Gastrocnemius medialis (tissue), 4 donors: ENCODE results near the gene ANKRD33. TPM values are rescaled to one million over a fixed set of nuclear protein-coding genes. Genes with fewer than 3 reads are reported as not detected.

Experiments used
- ATAC-seq, 2 donors: fragments of 150-250 bp; one replicate each; pipeline ENCODE4 v1.9.1; 2016
- DNase-seq, 2 donors: peaks; one replicate each; pipeline ENCODE4 v3.0.0-alpha.2; 2019
- H3K27ac ChIP-seq, 4 donors: fragments of 200-600 bp; sonication (generic); 1 replicate in 1 of 4; 2 replicates in 3 of 4; pipeline ENCODE4 v1.5.1; 2016 to 2018; ENCODE audit warnings: mild to moderate bottlenecking in 2 of 4, moderate library complexity in 1 of 4
- H3K27me3 ChIP-seq, 3 donors: fragments of 200-600 bp; sonication (generic) in 2 of 3; 1 replicate in 1 of 3; 2 replicates in 2 of 3; pipeline versions ENCODE4 v1.5.1 to v1.6.0; 2016 to 2019; ENCODE audit warnings: mild to moderate bottlenecking in 1 of 3, moderate library complexity in 1 of 3
- H3K36me3 ChIP-seq, 2 donors: fragments of 200-600 bp; sonication (generic) in 1 of 2; one replicate each; pipeline ENCODE4 v1.5.1; 2017 to 2018
- H3K4me1 ChIP-seq, 2 donors: fragments of 200-600 bp; sonication (generic) in 1 of 2; one replicate each; pipeline ENCODE4 v1.5.1; 2016 to 2017; ENCODE audit warnings: mild to moderate bottlenecking in 2 of 2
- H3K4me3 ChIP-seq, 4 donors: fragments of 200-600 bp; sonication (generic) in 3 of 4; 1 replicate in 1 of 4; 2 replicates in 3 of 4; pipeline ENCODE4 v1.5.1; 2016 to 2019; ENCODE audit warnings: mild to moderate bottlenecking in 2 of 4
- H3K9me3 ChIP-seq, 3 donors: fragments of 200-600 bp; sonication (generic) in 2 of 3; 1 replicate in 1 of 3; 2 replicates in 2 of 3; pipeline ENCODE4 v1.5.1; 2016 to 2019
- CTCF ChIP-seq, 5 experiments: fragments of 450-650 bp in 3 of 5; fragments of 200-600 bp in 2 of 5; sonication (generic) in 2 of 5; IDR thresholded peaks in 4 of 5; conservative IDR thresholded peaks in 1 of 5; 1 replicate in 4 of 5; 2 replicates in 1 of 5; pipeline ENCODE4 v1.5.1; 2016 to 2019; ENCODE audit warnings: antibody characterized with exemption in 5 of 5, mild to moderate bottlenecking in 3 of 5, moderate library complexity in 3 of 5
- POLR2A ChIP-seq, 2 donors: fragments of 450-650 bp; IDR thresholded peaks; one replicate each; pipeline ENCODE4 v1.6.1; 2017; ENCODE audit warnings: antibody characterized with exemption in 2 of 2, mild to moderate bottlenecking in 2 of 2, moderate library complexity in 2 of 2
- in situ Hi-C, 4 donors: fragments of 200-750 bp; cut with MboI; loops; one replicate each; pipeline versions ENCODE4 v1.15.0 to v1.8.0; 2017; ENCODE audit warnings: low sequenced_read_pairs in 4 of 4
- intact Hi-C: fragments of 100-400 bp; cut with DNase I; formaldehyde crosslinking; loops from one replicate; pipeline ENCODE4 v1.15.1; 2023; ENCODE audit warnings: low total_unique reads
- total RNA-seq, 4 donors: library from RNA; depleted of rRNA; stranded (reverse); fragments of >200 nt; gene quantifications; one replicate each; pipeline versions ENCODE4 v1.1.0 to v1.2.3, GENCODE V29; 2016

The ANKRD33 gene
- total RNA-seq, 4 donors from 2014 or later: not detected

GRCh38 chr12:51900323-51900889 is 12.5 kb downstream of the ANKRD33 start:
- Histone ChIP-seq H3K27ac (no peak overlapping the region), H3K27me3 (no peaks in the 10 kb centered on the region), H3K36me3 (no peaks in the 10 kb centered on the region), H3K4me3 (no peak overlapping the region), H3K9me3 (no peaks in the 10 kb centered on the region), H3K4me1 (peaks cover 3 to 4% of the 10 kb centered on the region in 2 donors)
- DNase-seq (no peak), ATAC-seq (no peak)
- in situ Hi-C loops: no loop called here
- intact Hi-C loops: no loop called here
- TF ChIP-seq CTCF (IDR thresholded peaks at IDR 0.05 in 4 of 5, conservative IDR thresholded peaks at IDR 0.05 in 1 of 5): no peak
- no peak for TF ChIP-seq POLR2A (IDR thresholded peaks at IDR 0.05)

GRCh38 chr12:51901121-51901817 is 13.4 kb downstream of the ANKRD33 start:
- Histone ChIP-seq H3K4me1 (peaks cover 5 to 8% of the 10 kb centered on the region in 2 donors), H3K27ac (no peak overlapping the region), H3K36me3 (no peaks in the 10 kb centered on the region), H3K27me3 (peaks cover 0 to 4% (median under 1%) of the 10 kb centered on the region in 3 donors), H3K9me3 (no peaks in the 10 kb centered on the region), H3K4me3 (no peak overlapping the region)
- ATAC-seq: no peak
- in situ Hi-C loops (no loop called here), intact Hi-C loops (no loop called here)
- DNase-seq: no peak
- TF ChIP-seq POLR2A (IDR thresholded peaks at IDR 0.05) (no peak), CTCF (IDR thresholded peaks at IDR 0.05 in 4 of 5, conservative IDR thresholded peaks at IDR 0.05 in 1 of 5) (no peak)

GRCh38 chr12:51901881-51902280 is 14.0 kb downstream of the ANKRD33 start:
- no peak overlapping the region for H3K27ac ChIP-seq
- no peak overlapping the region for H3K4me3 ChIP-seq
- no peaks in the 10 kb centered on the region for H3K9me3 ChIP-seq
- intact Hi-C loops (no loop called here), in situ Hi-C loops (no loop called here)
- peaks cover 2 to 10% (median 6%) of the 10 kb centered on the region in 3 donors for H3K27me3 ChIP-seq
- DNase-seq (no peak), ATAC-seq (no peak)
- TF ChIP-seq POLR2A (IDR thresholded peaks at IDR 0.05) (no peak), CTCF (IDR thresholded peaks at IDR 0.05 in 4 of 5, conservative IDR thresholded peaks at IDR 0.05 in 1 of 5) (no peak)
- H3K4me1 ChIP-seq: peaks cover 8 to 15% of the 10 kb centered on the region in 2 donors
- no peaks in the 10 kb centered on the region for H3K36me3 ChIP-seq

GRCh38 chr12:51904951-51905470 is 17.1 kb downstream of the ANKRD33 start:
- peak; percentile 67 to 76 for ATAC-seq
- Histone ChIP-seq H3K9me3 (no peaks in the 10 kb centered on the region), H3K27me3 (peaks cover 12 to 18% (median 15%) of the 10 kb centered on the region in 3 donors), H3K27ac (peak overlapping the region; percentile 78 to 91 (median 86)), H3K4me1 (peaks cover 13 to 22% of the 10 kb centered on the region in 2 donors), H3K36me3 (no peaks in the 10 kb centered on the region), H3K4me3 (peak overlapping the region in 1 of 4 donors; percentile 12)
- no peak for TF ChIP-seq POLR2A (IDR thresholded peaks at IDR 0.05)
- no peak for TF ChIP-seq CTCF (IDR thresholded peaks at IDR 0.05 in 4 of 5, conservative IDR thresholded peaks at IDR 0.05 in 1 of 5)
- no peak for DNase-seq
- in situ Hi-C loops (no loop called here), intact Hi-C loops (no loop called here)
